Stimulated activated CD4-positive, alpha-beta T cell treated with anti-CD3 and anti-CD28 coated beads, Interleukin-15, amount 100 ng/mL, for 1 hour (primary cell): Measurements from ENCODE around the gene KCTD5.
"Not testable (repeated sequence)": the region's sequence is repeated elsewhere in the genome, so short reads cannot be mapped to it uniquely, and the experiment has no call there.

ENCODE experiments used
- DNase-seq, 2 donors: peaks; one replicate each; pipeline ENCODE4 v3.0.0-alpha.2; 2020; ENCODE audit warnings: low read depth in 1 of 2, low spot score in 1 of 2

The KCTD5 gene, protein sequence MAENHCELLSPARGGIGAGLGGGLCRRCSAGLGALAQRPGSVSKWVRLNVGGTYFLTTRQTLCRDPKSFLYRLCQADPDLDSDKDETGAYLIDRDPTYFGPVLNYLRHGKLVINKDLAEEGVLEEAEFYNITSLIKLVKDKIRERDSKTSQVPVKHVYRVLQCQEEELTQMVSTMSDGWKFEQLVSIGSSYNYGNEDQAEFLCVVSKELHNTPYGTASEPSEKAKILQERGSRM

DNA sequence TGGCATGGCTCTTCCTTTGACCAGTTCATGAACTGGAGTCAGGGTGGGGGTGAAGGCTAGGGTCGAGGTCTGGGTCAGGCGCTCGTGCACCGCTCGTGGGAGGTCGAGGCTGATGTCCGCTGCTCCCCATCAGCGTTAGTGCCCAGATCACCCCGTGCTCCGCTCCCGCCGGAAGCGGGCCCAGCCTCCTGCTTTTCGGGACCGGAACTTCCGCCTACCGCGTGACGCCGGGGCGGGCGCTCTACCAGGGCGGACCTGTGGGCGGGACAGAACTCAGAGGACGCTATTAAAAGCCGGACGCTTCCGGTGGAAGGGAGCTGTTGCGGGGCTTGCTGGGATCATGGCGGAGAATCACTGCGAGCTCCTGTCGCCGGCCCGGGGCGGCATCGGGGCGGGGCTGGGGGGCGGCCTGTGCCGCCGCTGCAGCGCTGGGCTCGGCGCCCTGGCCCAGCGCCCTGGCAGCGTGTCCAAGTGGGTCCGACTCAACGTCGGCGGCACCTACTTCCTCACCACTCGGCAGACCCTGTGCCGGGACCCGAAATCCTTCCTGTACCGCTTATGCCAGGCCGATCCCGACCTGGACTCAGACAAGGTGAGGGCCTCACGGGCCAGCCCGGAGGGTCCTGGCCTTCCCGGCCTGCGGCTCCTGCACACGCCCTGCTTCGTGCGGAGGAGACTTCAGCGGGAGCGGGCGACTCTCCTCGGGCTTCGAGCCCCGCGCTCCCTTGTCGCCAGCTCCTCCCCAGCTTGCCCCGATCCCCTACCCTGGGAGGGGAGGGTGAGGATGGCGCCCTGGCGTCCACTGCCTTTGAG lies at the start of gene KCTD5:
TSS of gene KCTD5 (plus strand) at position 315 of the 813 bp plus-strand sequence. CDS start at position 341, 26 bp downstream.
- DNase-seq: peak; percentile 90 to 94

DNA sequence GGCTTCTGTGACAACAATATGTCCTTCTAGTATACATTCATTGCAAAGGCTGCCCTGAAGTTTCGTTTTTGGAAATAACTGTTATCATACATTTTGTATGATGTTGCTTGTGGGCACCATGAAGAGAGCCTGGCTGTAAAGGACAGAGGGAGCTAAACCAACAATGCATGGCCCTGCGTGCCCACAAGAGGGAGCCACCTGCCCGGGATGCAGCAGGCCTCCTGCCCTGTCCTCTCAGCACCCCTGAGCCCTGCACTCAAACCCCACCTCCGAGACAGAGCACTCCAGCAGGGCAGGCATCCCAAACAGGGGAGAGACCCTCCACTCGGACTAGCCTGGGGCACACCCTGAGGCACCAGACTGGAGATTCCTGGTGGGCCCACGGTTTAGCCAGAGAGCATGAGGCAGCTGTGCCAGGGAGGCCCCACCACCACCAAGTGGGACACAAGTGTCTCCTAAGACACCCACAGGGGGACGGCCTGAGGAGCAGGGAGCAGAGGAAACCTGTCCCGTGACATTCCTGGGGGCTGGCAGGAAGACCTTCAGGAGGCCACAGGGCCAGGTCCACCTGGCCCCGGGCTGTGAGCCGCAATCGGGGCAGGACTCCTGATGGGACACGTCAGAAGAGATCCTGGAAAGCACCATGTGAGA lies 43.1 kb upstream of the KCTD5 start:
- DNase-seq: peak; percentile 24 to 28

GRCh38 chr16:2639722-2640072 lies 42.6 kb upstream of the KCTD5 start:
- DNase-seq: not testable (repeated sequence)

GRCh38 chr16:2642561-2642960 lies 39.8 kb upstream of the KCTD5 start:
- DNase-seq: not testable (repeated sequence)

- DNase-seq: not testable (repeated sequence)
Observed at GRCh38 chr16:2644754-2645453, 37.4 kb upstream of the KCTD5 start.

DNA sequence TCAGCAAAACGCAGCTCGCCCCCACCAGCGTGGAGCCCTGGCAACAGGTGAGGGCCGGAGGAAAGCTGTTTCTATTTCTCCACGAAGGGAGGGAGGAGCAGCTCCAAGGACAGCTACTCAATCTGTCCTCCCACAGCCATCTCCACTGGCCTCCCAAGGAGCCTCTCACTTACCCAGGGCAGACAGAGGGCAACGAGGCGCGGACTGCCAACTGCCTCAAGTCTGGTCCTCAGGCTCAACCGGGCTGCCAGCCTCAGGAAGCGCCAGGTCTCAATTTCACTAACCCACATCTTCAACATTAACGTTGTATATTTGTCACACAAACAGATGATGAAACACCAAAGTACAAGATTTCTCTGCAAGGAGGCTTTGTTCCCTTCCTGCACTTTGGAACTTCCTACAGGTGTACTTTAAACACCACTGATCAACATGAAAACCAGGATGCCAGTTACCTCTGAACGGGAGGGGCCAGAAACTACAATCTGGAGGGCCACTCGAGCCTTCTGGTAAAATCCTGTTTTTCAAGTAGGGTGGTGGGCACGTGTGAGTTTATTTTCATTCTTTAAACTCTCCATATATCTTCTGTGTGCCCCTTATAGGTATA lies 31.0 kb upstream of the KCTD5 start:
- DNase-seq: not testable (repeated sequence)

DNA sequence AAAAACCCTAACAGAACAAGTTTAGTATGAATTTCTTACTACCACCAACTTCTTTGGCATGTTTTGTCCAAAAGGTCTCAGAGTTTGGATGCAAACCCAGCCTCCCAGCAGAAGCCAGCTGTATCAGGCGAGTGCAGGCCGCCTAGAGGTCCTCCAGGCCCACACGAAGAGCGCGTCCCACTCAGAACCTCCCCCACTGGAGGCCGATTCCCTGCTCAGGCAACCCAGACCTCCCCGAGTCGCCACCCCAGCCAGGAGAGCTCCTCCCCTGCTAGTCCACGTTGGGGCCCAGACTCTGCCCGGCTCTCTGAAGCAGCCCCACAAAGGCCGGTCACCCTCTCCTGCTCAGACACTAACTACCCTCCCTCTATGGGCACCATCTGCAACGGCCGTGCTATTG lies 28.4 kb upstream of the KCTD5 start:
- not testable (repeated sequence) for DNase-seq

DNA sequence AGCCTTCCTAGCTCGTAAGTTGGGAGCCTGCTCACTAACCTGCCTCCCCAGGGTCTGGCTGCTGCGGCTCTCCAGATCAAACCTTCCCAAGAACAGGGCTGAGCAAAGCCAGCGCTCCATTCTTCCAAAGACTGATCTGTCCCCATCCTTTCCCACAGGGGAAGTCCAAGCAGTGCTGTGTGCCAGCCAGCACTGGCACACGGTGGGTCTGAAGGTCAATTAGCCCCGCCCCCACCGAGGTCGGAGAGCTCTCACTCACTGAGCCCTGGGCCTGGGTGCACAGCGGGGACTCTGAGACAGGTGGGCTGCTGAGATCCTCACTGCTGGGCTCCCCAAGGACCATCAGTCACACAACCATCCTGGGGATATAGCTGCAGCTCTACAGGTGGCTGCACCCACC lies 27.4 kb upstream of the KCTD5 start:
- DNase-seq: not testable (repeated sequence)

DNA sequence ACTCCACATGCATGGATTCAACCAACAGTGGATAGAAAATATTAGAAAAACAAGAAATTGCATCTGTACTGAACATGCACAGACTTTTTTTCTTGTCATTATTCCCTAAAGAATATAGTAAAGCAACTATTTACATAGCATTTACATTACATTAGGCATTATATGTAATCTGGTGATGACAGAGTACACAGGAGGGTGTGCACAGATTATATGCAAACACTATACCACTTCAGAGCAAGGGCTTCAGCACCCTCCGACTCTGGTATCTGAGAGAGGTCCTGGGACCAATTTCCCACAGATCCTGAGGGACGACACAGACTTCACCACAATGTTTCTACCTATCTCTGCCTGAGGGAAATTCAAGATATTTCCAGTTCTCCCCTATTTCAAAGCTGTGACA lies 25.3 kb upstream of the KCTD5 start:
- no peak for DNase-seq

GRCh38 chr16:2657803-2658202 lies 24.5 kb upstream of the KCTD5 start:
- not testable (repeated sequence) for DNase-seq

DNA sequence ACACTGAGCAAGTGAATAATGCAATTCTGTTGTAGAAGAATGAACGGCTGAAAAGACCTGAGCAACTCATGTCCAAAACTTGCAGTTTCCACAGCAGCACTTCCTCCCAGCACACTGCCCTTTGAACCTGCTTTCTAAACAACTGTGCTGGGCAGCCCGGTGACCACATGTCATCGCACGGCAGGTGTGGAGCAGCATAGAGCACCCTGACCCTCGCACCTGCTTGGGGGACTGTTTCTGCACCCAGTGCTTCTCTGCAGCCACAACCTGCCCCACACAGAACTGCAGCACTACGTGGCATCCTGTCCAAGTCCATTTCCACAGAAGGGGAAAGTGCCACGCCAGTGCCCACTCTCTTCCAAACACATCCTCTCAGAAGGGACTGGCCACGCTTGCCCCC lies 22.8 kb upstream of the KCTD5 start:
- DNase-seq: not testable (repeated sequence)

DNA sequence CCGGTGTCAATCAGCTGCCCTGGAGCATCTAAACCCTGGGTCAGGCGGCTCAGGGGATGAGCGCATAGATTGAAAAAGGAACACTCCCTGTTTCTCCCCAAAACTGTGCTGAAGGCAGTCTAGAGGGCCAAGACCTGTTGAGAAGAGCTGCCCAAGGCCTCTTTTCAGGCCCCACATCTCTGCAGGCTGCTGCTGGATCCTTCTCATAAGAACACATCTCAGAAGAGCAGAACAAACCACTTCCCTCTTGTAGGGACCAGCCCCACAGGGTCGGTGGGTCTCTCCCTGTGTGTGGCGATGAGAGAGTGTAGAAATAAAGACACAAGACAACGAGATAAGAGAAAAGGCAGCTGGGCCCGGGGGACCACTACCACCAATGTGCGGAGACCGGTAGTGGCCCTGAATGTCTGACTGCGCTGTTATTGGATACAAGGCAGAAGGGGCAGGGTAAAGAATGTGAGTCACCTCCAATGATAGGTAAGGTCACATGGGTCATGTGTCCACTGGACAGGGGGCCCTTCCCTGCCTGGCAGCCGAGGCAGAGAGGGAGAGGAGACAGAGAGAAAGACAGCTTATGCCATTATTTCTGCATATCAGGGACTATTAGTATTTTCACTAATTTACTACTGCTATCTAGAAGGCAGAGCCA lies 22.2 kb upstream of the KCTD5 start:
- DNase-seq: not testable (repeated sequence)

DNA sequence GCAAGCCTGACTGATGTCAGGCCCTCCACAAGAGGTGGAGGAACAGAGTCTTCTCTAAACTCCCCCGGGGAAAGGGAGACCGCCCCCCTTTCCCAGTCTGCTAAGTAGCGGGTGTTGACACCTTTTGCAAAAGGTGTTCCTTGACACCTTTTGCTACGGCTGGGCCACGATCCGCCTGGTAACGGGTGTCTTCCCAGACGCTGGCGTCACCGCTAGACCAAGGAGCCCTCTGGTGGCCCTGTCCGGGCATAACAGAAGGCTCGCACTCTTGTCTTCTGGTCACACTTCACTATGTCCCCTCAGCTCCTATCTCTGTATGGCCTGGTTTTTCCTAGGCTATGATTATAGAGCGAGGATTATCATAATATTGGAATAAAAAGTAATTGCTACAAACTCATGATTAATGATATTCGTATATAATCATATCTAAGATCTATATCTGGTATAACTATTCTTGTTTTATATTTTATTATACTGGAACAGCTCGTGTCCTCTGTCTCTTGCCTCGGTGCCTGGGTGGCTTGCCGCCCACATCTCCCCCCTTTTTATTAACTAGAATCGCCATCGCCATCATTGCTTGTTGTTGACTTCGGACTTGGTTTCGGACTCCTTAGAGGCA lies 21.5 kb upstream of the KCTD5 start:
- DNase-seq: not testable (repeated sequence)

GRCh38 chr16:2663553-2664546 lies 18.5 kb upstream of the KCTD5 start:
- no peak for DNase-seq

- DNase-seq: no peak
Observed at GRCh38 chr16:2664574-2664982, 17.7 kb upstream of the KCTD5 start.

DNA sequence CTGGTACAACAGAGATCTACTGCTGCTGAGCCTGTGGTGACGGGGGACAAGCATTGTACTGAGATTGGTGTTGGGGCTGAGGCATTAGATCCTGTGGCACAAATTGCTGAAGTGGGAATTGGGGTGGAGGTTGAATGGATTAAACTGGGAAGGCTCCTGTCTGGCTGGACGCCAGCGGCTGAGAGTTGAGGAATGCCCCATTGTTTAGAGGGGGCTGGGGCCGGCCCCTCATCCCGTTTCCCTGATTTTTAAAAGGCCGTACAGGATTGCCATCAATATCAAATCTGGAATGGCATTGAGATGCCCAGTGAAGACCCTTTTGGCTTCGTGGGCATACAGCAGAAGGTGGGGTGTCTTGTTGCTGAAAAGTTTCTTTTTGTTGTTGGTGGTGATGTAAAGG lies 15.7 kb upstream of the KCTD5 start:
- DNase-seq: not testable (repeated sequence)

- not testable (repeated sequence) for DNase-seq
Observed at GRCh38 chr16:2669587-2669986, 12.7 kb upstream of the KCTD5 start.

GRCh38 chr16:2670017-2670416 lies 12.3 kb upstream of the KCTD5 start:
- peak; percentile 29 to 52 for DNase-seq

DNA sequence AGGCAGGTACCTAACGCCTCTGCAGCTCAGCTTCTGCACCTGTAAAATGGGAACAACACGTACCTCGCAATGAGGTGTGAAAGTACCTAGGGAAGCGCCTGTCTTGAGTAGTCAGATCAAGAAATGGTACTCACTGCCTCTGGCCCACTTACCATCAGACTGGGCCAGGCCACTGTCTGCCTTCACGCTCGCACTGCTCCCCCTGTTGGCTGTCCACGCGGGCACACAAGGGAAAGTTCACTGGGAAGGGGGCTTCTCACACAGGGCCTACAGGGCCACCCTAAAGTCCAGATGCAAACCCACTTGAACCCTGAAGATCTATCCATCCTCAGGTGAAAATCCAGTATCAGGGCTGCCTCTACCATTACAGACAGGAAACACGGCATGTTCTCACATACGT lies 11.1 kb upstream of the KCTD5 start:
- DNase-seq: not testable (repeated sequence)
